Measurements from ENCODE around the gene TCF4.

DNA sequence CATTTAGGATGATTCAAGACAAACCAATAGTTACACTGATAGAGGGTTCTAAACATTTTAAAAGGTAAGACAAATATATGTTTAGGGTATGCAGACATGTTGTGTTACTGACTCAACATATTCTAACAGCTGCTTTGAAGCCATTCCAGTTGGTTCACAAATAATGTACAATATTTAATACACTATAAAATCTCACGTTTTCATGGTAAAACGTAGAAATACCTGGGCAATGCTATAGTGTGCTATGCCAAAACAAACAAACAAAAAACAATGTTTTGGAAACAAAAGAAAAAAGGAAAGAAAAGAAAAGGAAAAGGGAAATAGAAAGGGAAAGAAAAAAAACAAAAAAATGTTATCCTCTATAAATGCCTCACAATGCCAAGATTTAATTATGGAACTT is 277.1 kb downstream of the TCF4 start:
- TF ChIP-seq, protein P1, sequence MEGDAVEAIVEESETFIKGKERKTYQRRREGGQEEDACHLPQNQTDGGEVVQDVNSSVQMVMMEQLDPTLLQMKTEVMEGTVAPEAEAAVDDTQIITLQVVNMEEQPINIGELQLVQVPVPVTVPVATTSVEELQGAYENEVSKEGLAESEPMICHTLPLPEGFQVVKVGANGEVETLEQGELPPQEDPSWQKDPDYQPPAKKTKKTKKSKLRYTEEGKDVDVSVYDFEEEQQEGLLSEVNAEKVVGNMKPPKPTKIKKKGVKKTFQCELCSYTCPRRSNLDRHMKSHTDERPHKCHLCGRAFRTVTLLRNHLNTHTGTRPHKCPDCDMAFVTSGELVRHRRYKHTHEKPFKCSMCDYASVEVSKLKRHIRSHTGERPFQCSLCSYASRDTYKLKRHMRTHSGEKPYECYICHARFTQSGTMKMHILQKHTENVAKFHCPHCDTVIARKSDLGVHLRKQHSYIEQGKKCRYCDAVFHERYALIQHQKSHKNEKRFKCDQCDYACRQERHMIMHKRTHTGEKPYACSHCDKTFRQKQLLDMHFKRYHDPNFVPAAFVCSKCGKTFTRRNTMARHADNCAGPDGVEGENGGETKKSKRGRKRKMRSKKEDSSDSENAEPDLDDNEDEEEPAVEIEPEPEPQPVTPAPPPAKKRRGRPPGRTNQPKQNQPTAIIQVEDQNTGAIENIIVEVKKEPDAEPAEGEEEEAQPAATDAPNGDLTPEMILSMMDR (conservative IDR thresholded peaks at IDR 0.05; ENCODE audit: low read length), result no peak
- TF ChIP-seq EZH2phosphoT487 (IDR thresholded peaks at IDR 0.05; ENCODE audit: borderline replicate concordance), result no peak

Data from Loucy (cell line).